AG04450 (cell line): ENCODE results near the gene TMEM129. TPM values are rescaled to one million over a fixed set of nuclear protein-coding genes. Genes with fewer than 3 reads are reported as not detected.

Experiments
- CTCF ChIA-PET: fragments of 300-600, 350-600 bp; formaldehyde crosslinking; extraction: SDS; loops from one replicate; lab custom pipeline; 2022; ENCODE audit warnings: antibody characterized with exemption, inconsistent platforms; lab: Charles Lee
- POLR2A ChIA-PET: fragments of 350-600 bp; formaldehyde crosslinking; extraction: SDS; loops from one replicate; lab custom pipeline; 2021; ENCODE audit warnings: antibody characterized with exemption, inconsistent platforms; lab: Yijun Ruan, JAX
- DNase-seq: peaks from one replicate; pipeline ENCODE4 v3.0.0-alpha.2; 2011; ENCODE audit warnings: low read depth, low spot score
- H3K27ac ChIP-seq: one replicate; pipeline ENCODE4 v1.5.1; 2012; ENCODE audit warnings: low read depth, low read length, control low read depth
- H3K27me3 ChIP-seq: one replicate; pipeline ENCODE4 v1.6.0; 2012; ENCODE audit warnings: low read length; ENCODE audit not compliant: control insufficient read depth, insufficient read depth
- H3K4me3 ChIP-seq: 2 replicates; pipeline ENCODE4 v1.5.1; 2011; ENCODE audit warnings: mild to moderate bottlenecking, low read depth, low read length, control low read depth
- H3K9me3 ChIP-seq: 2 replicates; pipeline ENCODE4 v1.5.1; 2012; ENCODE audit warnings: low read length; ENCODE audit not compliant: control insufficient read depth, insufficient read depth
- polyA plus RNA-seq: library from polyadenylated mRNA; depleted of rRNA; stranded (reverse); fragments of >200 nt; gene quantifications from 2 replicates; pipeline ENCODE4 v1.2.3, GENCODE V29; 2011
- TF ChIP-seq, protein P1 (sequence below): IDR thresholded peaks from 2 replicates; pipeline ENCODE4 v1.5.1; 2011; ENCODE audit warnings: low read depth, low read length, control low read depth, inconsistent platforms

The TMEM129 gene
- polyA plus RNA-seq, 1 experiment = 13.1 TPM

DNA sequence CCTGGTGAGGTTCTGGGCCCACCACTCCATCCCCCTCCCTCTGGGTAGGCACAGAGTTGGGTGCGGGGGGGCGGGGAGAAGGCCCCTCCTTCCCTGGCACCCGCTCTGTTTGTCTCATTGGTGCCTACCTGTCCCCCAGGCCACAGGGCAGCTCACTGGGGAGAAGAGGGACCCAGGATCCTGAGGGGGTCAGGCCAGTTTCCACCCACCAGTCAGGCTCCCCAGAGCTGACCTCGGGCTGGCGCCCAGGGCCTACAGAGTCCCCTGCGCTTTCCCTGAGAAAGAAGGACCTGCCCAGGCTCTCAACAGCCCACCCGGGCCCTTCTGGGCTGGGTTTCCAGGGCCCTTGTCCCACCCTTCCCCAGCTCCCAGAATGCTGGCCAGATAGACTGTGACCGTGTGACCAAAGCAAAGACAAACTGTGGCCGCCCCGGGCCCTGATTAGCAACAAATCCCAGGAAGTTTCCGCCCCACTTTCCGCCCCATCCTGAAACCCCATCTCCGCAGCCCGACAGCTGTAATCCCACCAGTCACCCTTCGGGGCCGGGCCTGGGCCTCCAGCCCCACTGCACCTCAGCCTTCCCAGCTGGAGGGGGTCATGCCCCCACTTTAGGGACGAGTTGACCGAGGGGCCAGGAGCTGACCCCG, 38.2 kb upstream of the TMEM129 start:
- Histone ChIP-seq H3K27ac (no peak overlapping the region), H3K4me3 (no peak overlapping the region), H3K27me3 (no peaks in the 10 kb centered on the region), H3K9me3 (no peaks in the 10 kb centered on the region; the same call in 1 of the 2 replicates)
- TF ChIP-seq, protein P1, sequence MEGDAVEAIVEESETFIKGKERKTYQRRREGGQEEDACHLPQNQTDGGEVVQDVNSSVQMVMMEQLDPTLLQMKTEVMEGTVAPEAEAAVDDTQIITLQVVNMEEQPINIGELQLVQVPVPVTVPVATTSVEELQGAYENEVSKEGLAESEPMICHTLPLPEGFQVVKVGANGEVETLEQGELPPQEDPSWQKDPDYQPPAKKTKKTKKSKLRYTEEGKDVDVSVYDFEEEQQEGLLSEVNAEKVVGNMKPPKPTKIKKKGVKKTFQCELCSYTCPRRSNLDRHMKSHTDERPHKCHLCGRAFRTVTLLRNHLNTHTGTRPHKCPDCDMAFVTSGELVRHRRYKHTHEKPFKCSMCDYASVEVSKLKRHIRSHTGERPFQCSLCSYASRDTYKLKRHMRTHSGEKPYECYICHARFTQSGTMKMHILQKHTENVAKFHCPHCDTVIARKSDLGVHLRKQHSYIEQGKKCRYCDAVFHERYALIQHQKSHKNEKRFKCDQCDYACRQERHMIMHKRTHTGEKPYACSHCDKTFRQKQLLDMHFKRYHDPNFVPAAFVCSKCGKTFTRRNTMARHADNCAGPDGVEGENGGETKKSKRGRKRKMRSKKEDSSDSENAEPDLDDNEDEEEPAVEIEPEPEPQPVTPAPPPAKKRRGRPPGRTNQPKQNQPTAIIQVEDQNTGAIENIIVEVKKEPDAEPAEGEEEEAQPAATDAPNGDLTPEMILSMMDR = no peak
- DNase-seq = no peak
- ChIA-PET CTCF (interaction anchor here (2.0 kb wide), 1 partner anchor 9 kb away, joined by 5 read pairs; no protein-coding TSS in a partner anchor), POLR2A (interaction anchor here (0.6 kb wide), 1 partner anchor 966 kb away, joined by 9 read pairs; no protein-coding TSS in a partner anchor)

- ChIA-PET POLR2A (no interaction called here), CTCF (interaction anchor here (2.0 kb wide), 1 partner anchor 9 kb away, joined by 5 read pairs; no protein-coding TSS in a partner anchor)
- no peak overlapping the region for H3K27ac ChIP-seq
- H3K9me3 ChIP-seq = no peaks in the 10 kb centered on the region; the same call in 1 of the 2 replicates
- DNase-seq = no peak
- no peak overlapping the region for H3K4me3 ChIP-seq
- TF ChIP-seq, protein P1 = no peak
- H3K27me3 ChIP-seq = no peaks in the 10 kb centered on the region
Observed at GRCh38 chr4:1758306-1759121, 37.4 kb upstream of the TMEM129 start.

DNA sequence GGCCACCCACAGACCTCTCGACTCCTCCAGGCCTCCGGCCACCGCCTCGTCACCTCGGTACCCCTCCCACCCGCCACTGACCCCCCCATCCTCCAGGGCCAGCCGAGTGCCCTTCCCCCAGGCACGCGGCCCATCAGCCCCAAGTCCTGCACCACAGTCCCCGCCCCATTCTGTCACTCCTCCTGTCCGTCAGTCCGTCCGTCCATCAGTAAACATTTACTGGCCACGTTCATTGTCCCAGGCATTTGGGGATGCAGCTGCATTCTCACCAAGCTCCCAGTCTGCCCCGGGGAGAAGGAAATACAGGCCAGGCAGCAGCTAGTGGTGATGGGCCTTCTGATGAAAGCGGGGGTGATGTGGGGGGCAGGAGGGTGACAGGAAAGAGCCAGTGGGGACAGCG, 36.7 kb upstream of the TMEM129 start:
- TF ChIP-seq, protein P1 = no peak
- ChIA-PET POLR2A (no interaction called here), CTCF (interaction anchor here (2.0 kb wide), 1 partner anchor 10 kb away, joined by 5 read pairs; no protein-coding TSS in a partner anchor)
- DNase-seq = no peak
- Histone ChIP-seq H3K9me3 (no peaks in the 10 kb centered on the region; the same call in 1 of the 2 replicates), H3K4me3 (no peak overlapping the region), H3K27me3 (no peaks in the 10 kb centered on the region), H3K27ac (no peak overlapping the region)

GRCh38 chr4:1756893-1757779, 36.0 kb upstream of the TMEM129 start:
- TF ChIP-seq, protein P1 = no peak
- ChIA-PET POLR2A (no interaction called here), CTCF (no interaction called here)
- no peaks in the 10 kb centered on the region; the same call in 1 of the 2 replicates for H3K9me3 ChIP-seq
- no peak overlapping the region for H3K4me3 ChIP-seq
- H3K27ac ChIP-seq = no peak overlapping the region
- no peaks in the 10 kb centered on the region for H3K27me3 ChIP-seq
- DNase-seq = no peak
